Esophagus squamous epithelium (tissue), 4 donors: ENCODE results near the gene CDC42EP1.

Experiments
- POLR2A ChIP-seq, 4 donors: fragments of 450-650 bp; IDR thresholded peaks; one replicate each; pipeline ENCODE4 v1.6.1; 2017; ENCODE audit warnings: antibody characterized with exemption in 4 of 4, mild to moderate bottlenecking in 4 of 4, moderate library complexity in 3 of 4
- TF ChIP-seq, protein P1 (sequence below), 6 experiments: fragments of 450-650 bp in 4 of 6; fragments of 200-600 bp in 2 of 6; sonication (generic) in 2 of 6; IDR thresholded peaks; one replicate each; pipeline ENCODE4 v1.5.1; 2016 to 2019; ENCODE audit warnings: antibody characterized with exemption in 6 of 6, mild to moderate bottlenecking in 4 of 6, moderate library complexity in 4 of 6

DNA sequence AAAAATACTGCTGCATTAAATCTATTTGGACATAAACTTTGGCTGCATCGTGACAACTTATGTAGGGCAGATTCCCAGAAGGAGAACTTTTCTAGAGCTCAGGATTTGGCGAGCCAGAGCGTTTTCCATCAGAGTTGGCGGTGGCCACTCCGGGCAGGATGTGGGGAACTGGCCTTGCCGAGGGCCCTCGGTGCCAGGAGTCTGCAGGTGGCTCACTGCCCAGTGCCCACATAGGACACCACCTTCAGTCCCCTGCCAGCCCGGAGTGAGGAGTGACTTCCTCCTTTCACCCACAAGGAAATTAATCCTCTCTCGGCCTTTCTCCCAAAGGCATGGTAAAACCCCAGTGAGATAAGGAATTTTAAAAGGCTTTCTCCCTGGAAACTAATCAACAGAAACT, 21.2 kb downstream of the CDC42EP1 start:
- TF ChIP-seq POLR2A (IDR thresholded peaks at IDR 0.05) = no peak
- TF ChIP-seq, protein P1, sequence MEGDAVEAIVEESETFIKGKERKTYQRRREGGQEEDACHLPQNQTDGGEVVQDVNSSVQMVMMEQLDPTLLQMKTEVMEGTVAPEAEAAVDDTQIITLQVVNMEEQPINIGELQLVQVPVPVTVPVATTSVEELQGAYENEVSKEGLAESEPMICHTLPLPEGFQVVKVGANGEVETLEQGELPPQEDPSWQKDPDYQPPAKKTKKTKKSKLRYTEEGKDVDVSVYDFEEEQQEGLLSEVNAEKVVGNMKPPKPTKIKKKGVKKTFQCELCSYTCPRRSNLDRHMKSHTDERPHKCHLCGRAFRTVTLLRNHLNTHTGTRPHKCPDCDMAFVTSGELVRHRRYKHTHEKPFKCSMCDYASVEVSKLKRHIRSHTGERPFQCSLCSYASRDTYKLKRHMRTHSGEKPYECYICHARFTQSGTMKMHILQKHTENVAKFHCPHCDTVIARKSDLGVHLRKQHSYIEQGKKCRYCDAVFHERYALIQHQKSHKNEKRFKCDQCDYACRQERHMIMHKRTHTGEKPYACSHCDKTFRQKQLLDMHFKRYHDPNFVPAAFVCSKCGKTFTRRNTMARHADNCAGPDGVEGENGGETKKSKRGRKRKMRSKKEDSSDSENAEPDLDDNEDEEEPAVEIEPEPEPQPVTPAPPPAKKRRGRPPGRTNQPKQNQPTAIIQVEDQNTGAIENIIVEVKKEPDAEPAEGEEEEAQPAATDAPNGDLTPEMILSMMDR (IDR thresholded peaks at IDR 0.05) = no peak
